ENCODE measurements around the gene PNPLA5.

The PNPLA5 gene

GRCh38 chr22:43884600-43885318 is 7.1 kb downstream of the PNPLA5 start:
- Mint-ChIP-seq H3K9me3 (no peaks in the 10 kb centered on the region), H3K4me1 (peaks cover 4% of the 10 kb centered on the region), H3K36me3 (ENCODE audit: insufficient read depth) (no peaks in the 10 kb centered on the region), H3K27ac (ENCODE audit: low read depth) (no peak overlapping the region), H3K4me3 (no peak overlapping the region), H3K27me3 (peaks cover 58% of the 10 kb centered on the region)
- ATAC-seq (replicated peaks; ENCODE audit: extremely low read depth, poor library complexity, severe bottlenecking) (no peak), DNase-seq (ENCODE audit: low spot score in 2 of 2) (no peak)

DNA sequence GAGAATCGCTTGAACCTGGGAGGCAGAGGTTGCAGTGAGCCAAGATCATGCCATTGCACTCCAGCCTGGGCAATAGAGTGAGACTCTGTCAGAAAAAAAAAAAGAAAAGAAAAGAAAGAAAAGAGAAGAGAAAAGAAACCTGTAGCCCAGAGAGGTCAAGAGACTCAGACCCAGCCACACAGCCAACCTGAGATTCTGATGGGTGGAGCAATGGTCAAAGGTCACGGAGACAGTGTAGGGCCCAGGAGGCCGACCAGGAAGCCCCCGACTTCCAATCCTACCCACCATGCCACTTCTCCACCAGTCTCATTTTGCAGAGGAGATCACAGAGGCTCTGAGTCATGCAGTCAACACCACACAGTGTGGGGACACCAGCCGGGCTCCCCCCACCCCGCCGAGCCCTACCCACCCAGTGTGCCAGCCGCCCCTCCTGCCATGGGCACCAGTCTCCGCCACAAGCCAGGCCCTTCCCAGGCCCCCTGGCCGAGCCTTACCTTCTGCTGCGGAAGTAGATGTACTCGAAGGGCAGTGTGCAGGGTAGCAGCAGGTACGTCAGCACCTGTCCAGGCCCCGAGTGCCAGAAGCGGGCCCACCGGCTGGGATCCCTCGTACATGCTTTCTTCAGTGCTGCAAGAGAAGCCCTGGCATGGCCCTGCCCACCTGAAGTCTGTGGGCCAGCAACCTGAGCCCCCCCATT is 7.9 kb downstream of the PNPLA5 start:
- Mint-ChIP-seq H3K36me3 (ENCODE audit: insufficient read depth) (no peaks in the 10 kb centered on the region), H3K9me3 (no peaks in the 10 kb centered on the region), H3K27ac (ENCODE audit: low read depth) (no peak overlapping the region), H3K27me3 (peaks cover 58% of the 10 kb centered on the region), H3K4me1 (peaks cover 4% of the 10 kb centered on the region), H3K4me3 (no peak overlapping the region)
- DNase-seq (ENCODE audit: low spot score in 2 of 2), result no peak
- ATAC-seq (replicated peaks; ENCODE audit: extremely low read depth, poor library complexity, severe bottlenecking), result no peak

- Mint-ChIP-seq H3K36me3 (ENCODE audit: insufficient read depth) (no peaks in the 10 kb centered on the region), H3K9me3 (no peaks in the 10 kb centered on the region), H3K4me1 (peaks cover 4% of the 10 kb centered on the region), H3K4me3 (no peak overlapping the region), H3K27me3 (peaks cover 58% of the 10 kb centered on the region), H3K27ac (ENCODE audit: low read depth) (no peak overlapping the region)
- DNase-seq (ENCODE audit: low spot score in 2 of 2) (no peak), ATAC-seq (replicated peaks; ENCODE audit: extremely low read depth, poor library complexity, severe bottlenecking) (no peak)
Measured at GRCh38 chr22:43883012-43883661, 8.7 kb downstream of the PNPLA5 start.

GRCh38 chr22:43882122-43882767 is 9.6 kb downstream of the PNPLA5 start:
- Mint-ChIP-seq H3K27me3 (peaks cover 58% of the 10 kb centered on the region), H3K36me3 (ENCODE audit: insufficient read depth) (no peaks in the 10 kb centered on the region), H3K4me1 (peaks cover 4% of the 10 kb centered on the region), H3K4me3 (no peak overlapping the region), H3K27ac (ENCODE audit: low read depth) (no peak overlapping the region), H3K9me3 (no peaks in the 10 kb centered on the region)
- ATAC-seq (replicated peaks; ENCODE audit: extremely low read depth, poor library complexity, severe bottlenecking) (no peak), DNase-seq (ENCODE audit: low spot score in 2 of 2) (no peak)

DNA sequence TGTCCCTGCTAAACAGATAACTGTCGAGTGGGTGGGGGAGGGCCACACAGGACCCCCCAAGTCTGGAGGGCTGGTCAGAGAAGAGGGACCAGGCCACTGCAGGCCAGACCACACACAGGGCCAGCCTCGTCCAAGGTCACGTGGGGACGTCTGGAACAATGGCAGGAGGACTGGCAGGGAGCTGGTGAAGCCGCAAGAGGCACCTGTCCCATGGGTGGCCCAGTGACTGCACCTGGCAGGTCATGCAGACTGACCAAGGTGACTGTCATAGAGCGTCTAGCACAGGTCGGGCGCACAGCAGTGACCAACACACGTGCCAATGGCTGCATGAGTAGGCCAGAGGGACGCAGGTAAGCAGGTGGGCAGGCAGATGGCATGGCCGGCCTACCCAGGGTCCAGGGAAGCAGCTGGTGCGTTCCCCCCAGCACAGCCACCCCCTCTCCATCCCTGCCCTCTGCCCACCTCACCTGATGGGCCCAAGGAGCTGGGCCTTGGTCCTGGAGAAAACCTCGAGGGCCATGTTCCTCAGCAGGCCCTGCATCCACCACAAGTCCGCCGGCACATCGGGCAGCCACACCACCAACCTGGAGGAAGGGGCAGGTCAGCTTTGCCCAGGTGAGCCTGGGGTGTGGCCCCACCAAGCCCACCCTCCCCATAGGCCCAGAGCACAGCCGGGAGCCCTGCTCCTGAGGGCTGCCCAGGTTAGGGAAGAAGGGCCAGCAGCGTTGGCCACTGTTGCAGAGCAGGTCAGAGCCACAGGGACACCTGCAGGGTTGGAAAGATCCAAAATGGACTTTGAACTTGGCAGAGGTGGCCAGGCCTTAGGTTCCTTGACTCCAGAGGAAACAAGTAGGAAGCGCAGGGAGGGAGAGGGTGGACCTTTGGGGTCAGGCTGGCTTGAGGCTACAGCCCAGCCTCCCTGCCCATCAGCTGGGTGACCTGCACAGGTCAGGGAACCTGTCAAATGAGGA is 10.4 kb downstream of the PNPLA5 start:
- no peaks in the 10 kb centered on the region for H3K9me3 Mint-ChIP-seq
- peaks cover 58% of the 10 kb centered on the region for H3K27me3 Mint-ChIP-seq
- no peak overlapping the region for H3K4me3 Mint-ChIP-seq
- ATAC-seq (replicated peaks; ENCODE audit: extremely low read depth, poor library complexity, severe bottlenecking) (no peak), DNase-seq (ENCODE audit: low spot score in 2 of 2) (no peak)
- H3K27ac Mint-ChIP-seq (ENCODE audit: low read depth), result no peak overlapping the region
- H3K36me3 Mint-ChIP-seq (ENCODE audit: insufficient read depth), result no peaks in the 10 kb centered on the region
- no peaks in the 10 kb centered on the region for H3K4me1 Mint-ChIP-seq

DNA sequence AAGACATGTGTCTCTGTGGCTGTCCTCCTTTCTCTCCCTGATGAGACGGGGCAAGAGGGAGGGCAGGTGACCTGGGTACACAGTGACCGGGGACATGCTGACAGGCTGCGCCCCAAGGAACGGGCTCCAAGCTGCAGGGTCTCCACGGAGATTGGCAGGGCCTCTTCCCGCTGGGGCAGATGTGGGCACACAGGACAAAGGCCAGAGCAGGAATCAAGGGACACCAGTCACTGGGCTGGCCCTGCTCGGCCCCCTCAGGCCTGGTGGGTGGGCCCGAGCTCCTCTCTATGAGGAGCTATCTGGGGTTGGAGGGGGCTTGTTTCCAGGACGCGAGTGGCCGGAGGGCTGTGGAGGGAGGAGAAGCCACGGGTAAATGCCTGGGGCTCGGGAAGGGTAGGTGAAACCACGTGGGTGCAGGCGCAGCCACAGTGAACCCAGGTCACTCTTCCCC is 11.2 kb downstream of the PNPLA5 start:
- Mint-ChIP-seq H3K4me3 (no peak overlapping the region), H3K27ac (ENCODE audit: low read depth) (no peak overlapping the region), H3K9me3 (no peaks in the 10 kb centered on the region), H3K27me3 (peaks cover 58% of the 10 kb centered on the region), H3K36me3 (ENCODE audit: insufficient read depth) (no peaks in the 10 kb centered on the region), H3K4me1 (no peaks in the 10 kb centered on the region)
- no peak for ATAC-seq (replicated peaks; ENCODE audit: extremely low read depth, poor library complexity, severe bottlenecking)
- no peak for DNase-seq (ENCODE audit: low spot score in 2 of 2)

GRCh38 chr22:43879901-43880540 is 11.8 kb downstream of the PNPLA5 start:
- H3K9me3 Mint-ChIP-seq, result no peaks in the 10 kb centered on the region
- H3K36me3 Mint-ChIP-seq (ENCODE audit: insufficient read depth), result no peaks in the 10 kb centered on the region
- H3K27ac Mint-ChIP-seq (ENCODE audit: low read depth), result no peak overlapping the region
- H3K4me3 Mint-ChIP-seq, result no peak overlapping the region
- ATAC-seq (replicated peaks; ENCODE audit: extremely low read depth, poor library complexity, severe bottlenecking) (no peak), DNase-seq (ENCODE audit: low spot score in 2 of 2) (no peak)
- no peaks in the 10 kb centered on the region for H3K4me1 Mint-ChIP-seq
- H3K27me3 Mint-ChIP-seq, result peaks cover 58% of the 10 kb centered on the region

- ATAC-seq (replicated peaks; ENCODE audit: extremely low read depth, poor library complexity, severe bottlenecking), result no peak
- Mint-ChIP-seq H3K27ac (ENCODE audit: low read depth) (no peak overlapping the region), H3K4me1 (no peaks in the 10 kb centered on the region), H3K4me3 (no peak overlapping the region), H3K9me3 (no peaks in the 10 kb centered on the region), H3K36me3 (ENCODE audit: insufficient read depth) (no peaks in the 10 kb centered on the region), H3K27me3 (peaks cover 69% of the 10 kb centered on the region)
- no peak for DNase-seq (ENCODE audit: low spot score in 2 of 2)
Measured at GRCh38 chr22:43878831-43879550, 12.8 kb downstream of the PNPLA5 start.

DNA sequence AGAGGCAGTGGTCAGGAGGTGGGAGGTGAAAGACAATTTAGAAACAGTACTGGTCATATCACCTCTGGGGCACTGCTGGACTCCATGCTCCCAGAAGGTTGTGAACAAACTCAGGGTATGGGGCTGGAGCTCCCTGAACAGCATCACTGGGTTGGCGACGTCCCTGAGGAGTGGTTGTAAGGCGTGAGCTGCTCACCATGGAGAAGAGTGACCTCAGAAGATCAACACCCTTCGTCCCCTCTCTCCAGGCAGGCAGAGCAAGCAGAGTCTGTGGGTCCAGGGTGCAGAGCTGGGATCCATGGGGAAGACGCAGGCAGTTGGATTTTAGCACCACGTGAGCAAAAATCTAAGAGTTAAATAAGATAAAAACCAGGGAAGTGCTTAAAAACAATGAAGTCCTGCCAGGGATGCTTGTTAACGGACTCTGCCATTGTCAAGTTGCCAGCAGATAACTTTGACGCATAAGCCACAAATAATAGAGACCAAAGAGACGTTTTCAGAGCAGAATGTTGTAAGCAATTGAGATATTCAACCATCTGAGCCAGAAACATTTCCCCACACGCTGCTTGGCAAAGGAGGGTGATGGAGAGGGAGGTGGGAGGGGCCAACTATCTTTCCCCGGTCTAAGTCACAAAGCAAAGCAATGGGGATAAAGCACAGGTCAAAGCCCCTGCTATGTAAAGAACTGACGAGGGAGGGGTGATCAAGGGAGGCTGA is 13.6 kb downstream of the PNPLA5 start:
- no peak overlapping the region for H3K4me3 Mint-ChIP-seq
- no peak overlapping the region for H3K27ac Mint-ChIP-seq (ENCODE audit: low read depth)
- H3K9me3 Mint-ChIP-seq, result no peaks in the 10 kb centered on the region
- no peaks in the 10 kb centered on the region for H3K4me1 Mint-ChIP-seq
- DNase-seq (ENCODE audit: low spot score in 2 of 2) (no peak), ATAC-seq (replicated peaks; ENCODE audit: extremely low read depth, poor library complexity, severe bottlenecking) (no peak)
- H3K36me3 Mint-ChIP-seq (ENCODE audit: insufficient read depth), result no peaks in the 10 kb centered on the region
- H3K27me3 Mint-ChIP-seq, result peaks cover 76% of the 10 kb centered on the region

- peaks cover 89% of the 10 kb centered on the region for H3K27me3 Mint-ChIP-seq
Measured at GRCh38 chr22:43876866-43877509, 14.8 kb downstream of the PNPLA5 start.

More at GRCh38 chr22:43876866-43877509, 14.8 kb downstream of the PNPLA5 start:
- Mint-ChIP-seq H3K9me3 (no peaks in the 10 kb centered on the region), H3K4me3 (no peak overlapping the region), H3K27ac (ENCODE audit: low read depth) (no peak overlapping the region), H3K36me3 (ENCODE audit: insufficient read depth) (no peaks in the 10 kb centered on the region), H3K4me1 (no peaks in the 10 kb centered on the region)
- DNase-seq (ENCODE audit: low spot score in 2 of 2) (no peak), ATAC-seq (replicated peaks; ENCODE audit: extremely low read depth, poor library complexity, severe bottlenecking) (no peak)

Measured in central memory CD8-positive, alpha-beta T cell (primary cell).